Calu3 (cell line): ENCODE data around the gene OPHN1. TPM values are rescaled to one million over a fixed set of nuclear protein-coding genes. Genes with fewer than 3 reads are reported as not detected.
"Not testable (repeated sequence)": the region's sequence is repeated elsewhere in the genome, so short reads cannot be mapped to it uniquely, and the experiment has no call there.

ENCODE experiments used
- BruUV-seq: library from RNA; stranded (reverse); fragments of 400-500 nt; replicated peaks from 2 replicates; lab custom pipeline; 2021; lab: Mats Ljungman, UMichigan
- CTCF ChIA-PET: fragments of 300-600 bp; sonication (Branson Sonifier 250); formaldehyde crosslinking; loops from one replicate; lab custom pipeline; 2022; ENCODE audit warnings: antibody characterized with exemption; lab: Charles Lee
- DNase-seq: peaks from one replicate; pipeline ENCODE4 v3.0.0; 2022
- H3K27ac Mint-ChIP-seq: one replicate; pipeline ENCODE4 v1.8.0; 2022; ENCODE audit warnings: mixed read lengths; ENCODE audit not compliant: unreplicated experiment
- H3K27me3 Mint-ChIP-seq: one replicate; pipeline ENCODE4 v1.8.0; 2022; ENCODE audit warnings: mixed read lengths; ENCODE audit not compliant: unreplicated experiment
- H3K36me3 Mint-ChIP-seq: one replicate; pipeline ENCODE4 v1.8.0; 2022; ENCODE audit warnings: mild to moderate bottlenecking, moderate library complexity, mixed read lengths; ENCODE audit not compliant: insufficient read depth, unreplicated experiment
- H3K4me1 Mint-ChIP-seq: one replicate; pipeline ENCODE4 v1.8.0; 2022; ENCODE audit warnings: mild to moderate bottlenecking, low read depth, mixed read lengths; ENCODE audit not compliant: unreplicated experiment
- H3K4me3 Mint-ChIP-seq: one replicate; pipeline ENCODE4 v1.8.0; 2022; ENCODE audit warnings: mild to moderate bottlenecking, low read depth, moderate library complexity, mixed read lengths; ENCODE audit not compliant: unreplicated experiment
- H3K9me3 Mint-ChIP-seq: one replicate; pipeline ENCODE4 v1.8.0; 2022; ENCODE audit warnings: low read depth, mixed read lengths; ENCODE audit not compliant: unreplicated experiment
- CTCF ChIP-seq: fragments of 200-600 bp; IDR thresholded peaks from one replicate; pipeline ENCODE4 v1.8.0; 2022; ENCODE audit warnings: antibody characterized with exemption; ENCODE audit not compliant: unreplicated experiment
- intact Hi-C: fragments of 100-400 bp; cut with micrococcal nuclease; formaldehyde crosslinking; loops from one replicate; pipeline ENCODE4 v1.10.0; 2022; ENCODE audit not compliant: unreplicated experiment
- total RNA-seq: library from RNA; stranded (reverse); gene quantifications from 2 replicates; pipeline ENCODE4 v1.2.3, GENCODE V29; 2022

Gene OPHN1
- total RNA-seq, 1 experiment from 2014 or later = 13.1 TPM

DNA sequence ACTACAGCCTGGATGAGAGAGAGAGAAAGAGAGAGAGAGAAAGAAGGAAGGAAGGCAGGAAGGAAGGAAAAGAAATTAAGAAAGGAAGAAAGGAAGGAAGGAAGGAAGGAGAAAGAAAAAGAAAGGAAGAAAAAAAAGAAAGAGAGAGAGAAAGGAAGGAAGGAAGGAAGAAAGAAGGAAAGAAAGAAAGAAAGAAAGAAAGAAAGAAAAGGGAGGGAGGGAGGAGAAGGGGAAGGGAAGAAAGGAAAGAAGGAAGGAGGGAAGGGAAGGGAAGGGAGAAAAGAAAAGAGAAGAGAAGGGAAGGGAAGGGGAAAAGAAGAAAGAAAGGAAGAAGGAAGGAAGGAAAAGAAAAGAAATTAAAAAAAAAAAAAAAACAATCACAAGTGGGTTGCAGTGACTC lies 146.3 kb downstream of the OPHN1 start:
- DNase-seq = no peak
- Mint-ChIP-seq H3K36me3 (no peaks in the 10 kb centered on the region), H3K27me3 (no peaks in the 10 kb centered on the region), H3K4me1 (no peaks in the 10 kb centered on the region), H3K27ac (no peak overlapping the region), H3K4me3 (no peak overlapping the region), H3K9me3 (no peaks in the 10 kb centered on the region)
- no TSS peak for BruUV-seq
- intact Hi-C loops = no loop called here
- CTCF ChIA-PET = interaction anchor here (0.7 kb wide), 1 partner anchor 78 kb away, joined by 5 read pairs; no protein-coding TSS in a partner anchor
- TF ChIP-seq CTCF = no peak

DNA sequence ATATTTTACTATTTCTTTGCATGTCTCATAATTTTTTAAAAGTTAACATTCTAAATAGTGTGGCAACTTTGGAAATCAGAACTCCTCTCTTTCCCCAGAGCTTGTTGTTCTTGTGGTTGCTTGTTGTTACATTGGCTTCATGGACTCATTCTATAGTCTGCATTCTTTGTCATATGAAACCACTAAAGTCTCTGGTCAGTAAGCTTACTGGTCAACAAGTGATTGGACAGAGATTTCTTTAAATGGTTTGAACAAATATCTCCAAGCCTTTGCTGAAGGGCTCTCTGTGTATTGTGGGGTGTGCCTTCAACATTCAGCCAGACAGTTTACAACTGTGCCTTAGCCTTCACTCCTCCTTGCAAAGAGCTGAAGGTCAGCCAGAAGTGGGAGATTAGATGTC lies 147.2 kb downstream of the OPHN1 start:
- intact Hi-C loops = no loop called here
- CTCF ChIA-PET = no interaction called here
- Mint-ChIP-seq H3K27ac (no peak overlapping the region), H3K36me3 (no peaks in the 10 kb centered on the region), H3K9me3 (no peaks in the 10 kb centered on the region), H3K27me3 (no peaks in the 10 kb centered on the region), H3K4me3 (no peak overlapping the region), H3K4me1 (no peaks in the 10 kb centered on the region)
- BruUV-seq = no TSS peak
- TF ChIP-seq CTCF = no peak
- DNase-seq = no peak

GRCh38 chrX:68284281-68284904 lies 148.9 kb downstream of the OPHN1 start:
- TF ChIP-seq CTCF = no peak
- Mint-ChIP-seq H3K27ac (no peak overlapping the region), H3K36me3 (no peaks in the 10 kb centered on the region), H3K4me1 (no peaks in the 10 kb centered on the region), H3K9me3 (no peaks in the 10 kb centered on the region), H3K4me3 (no peak overlapping the region), H3K27me3 (no peaks in the 10 kb centered on the region)
- intact Hi-C loops = no loop called here
- CTCF ChIA-PET = no interaction called here
- no TSS peak for BruUV-seq
- no peak for DNase-seq

DNA sequence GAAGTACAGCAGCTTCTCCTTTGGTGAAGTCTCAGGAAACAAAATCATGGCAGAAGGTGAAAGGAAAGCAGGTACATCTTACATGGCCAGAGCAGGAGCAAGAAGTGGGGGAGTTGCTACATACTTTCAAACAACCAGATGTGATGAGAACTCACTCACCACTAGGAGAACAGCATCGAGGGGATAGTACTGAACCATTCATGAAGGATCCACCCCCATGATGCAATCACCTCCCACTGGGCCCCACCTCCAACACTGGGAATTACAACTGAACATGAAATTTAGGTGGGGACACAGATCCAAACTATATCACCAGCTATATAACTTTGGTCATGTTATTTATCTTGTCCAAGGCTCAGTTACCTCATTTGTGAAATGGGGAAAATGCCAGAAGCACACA lies 159.4 kb downstream of the OPHN1 start:
- Mint-ChIP-seq H3K9me3 (no peaks in the 10 kb centered on the region), H3K36me3 (no peaks in the 10 kb centered on the region), H3K27ac (no peak overlapping the region), H3K4me3 (no peak overlapping the region), H3K27me3 (no peaks in the 10 kb centered on the region), H3K4me1 (no peaks in the 10 kb centered on the region)
- CTCF ChIA-PET = interaction anchor here (1.0 kb wide), 1 partner anchor 28 kb away, joined by 3 read pairs; no protein-coding TSS in a partner anchor
- no TSS peak for BruUV-seq
- no peak for DNase-seq
- no peak for TF ChIP-seq CTCF
- intact Hi-C loops = no loop called here

- intact Hi-C loops, H3K36me3 Mint-ChIP-seq, H3K27me3 Mint-ChIP-seq, BruUV-seq, CTCF ChIA-PET, H3K27ac Mint-ChIP-seq, H3K4me3 Mint-ChIP-seq, DNase-seq, H3K4me1 Mint-ChIP-seq, H3K9me3 Mint-ChIP-seq: not testable (repeated sequence)
Measured at GRCh38 chrX:68264793-68265192, 168.5 kb downstream of the OPHN1 start.
